ENCODE results near the gene DYSF. TPM values are rescaled to one million over a fixed set of nuclear protein-coding genes. Genes with fewer than 3 reads are reported as not detected.

DYSF gene
- polyA plus RNA-seq, 1 donor = 146 TPM

DNA sequence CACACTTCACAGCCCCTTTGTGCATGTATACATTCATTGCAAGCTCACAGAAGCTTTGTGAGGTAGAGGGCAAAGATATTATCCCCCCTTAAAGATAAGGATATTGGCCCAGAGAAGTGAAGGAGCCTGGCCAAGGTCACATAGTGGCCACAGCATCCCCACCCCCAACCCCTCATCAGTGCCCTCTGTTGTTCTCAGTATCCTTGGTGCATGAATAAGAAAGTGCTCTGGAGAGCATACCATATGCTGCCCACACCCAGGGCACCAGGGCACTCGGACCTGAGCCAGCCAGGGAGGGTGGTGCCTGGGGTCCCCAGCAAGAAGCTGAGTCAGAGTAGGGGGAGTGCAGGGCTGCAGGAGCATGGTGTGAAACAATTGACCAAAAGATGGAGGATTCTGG is 3.3 kb downstream of the DYSF start:
- DNase-seq (ENCODE audit: low read depth) = no peak

DNA sequence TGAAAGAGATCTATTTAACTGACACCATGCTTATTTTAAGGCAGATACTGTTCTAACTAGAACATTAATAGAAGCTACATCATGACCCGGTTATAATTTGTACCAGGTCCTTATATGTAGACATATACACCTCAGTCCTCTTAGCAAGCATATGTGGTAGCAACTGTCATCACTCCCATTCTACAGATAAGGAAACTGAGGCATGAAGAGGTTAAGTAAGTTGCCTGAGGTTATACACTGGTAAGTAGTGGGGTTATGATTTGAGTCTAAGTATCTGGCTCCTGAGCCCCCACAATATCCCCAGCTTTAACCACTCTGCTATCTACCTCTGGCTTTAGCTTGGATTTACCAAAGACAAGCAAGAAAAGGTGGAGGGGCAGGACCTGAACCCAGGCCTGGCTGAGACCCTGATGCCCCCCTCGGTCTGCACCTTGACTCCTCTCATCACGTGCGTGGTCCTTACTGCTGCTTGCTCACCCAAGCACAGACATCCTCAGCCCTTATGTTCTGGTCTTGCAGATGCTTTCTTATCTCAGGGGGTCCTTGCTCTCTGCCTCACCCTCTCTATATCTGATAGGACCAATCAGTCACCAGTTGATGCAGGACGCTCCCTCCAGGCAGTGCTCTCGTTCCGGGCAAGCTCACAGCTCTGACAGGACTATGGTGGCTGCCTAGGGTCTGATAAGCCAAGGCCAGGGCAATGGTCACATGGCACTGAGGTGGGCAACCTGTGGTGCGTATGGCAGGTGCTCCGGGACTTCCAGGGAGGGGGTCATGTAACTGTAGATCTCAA is 4.0 kb downstream of the DYSF start:
- DNase-seq (ENCODE audit: low read depth) = no peak

DNA sequence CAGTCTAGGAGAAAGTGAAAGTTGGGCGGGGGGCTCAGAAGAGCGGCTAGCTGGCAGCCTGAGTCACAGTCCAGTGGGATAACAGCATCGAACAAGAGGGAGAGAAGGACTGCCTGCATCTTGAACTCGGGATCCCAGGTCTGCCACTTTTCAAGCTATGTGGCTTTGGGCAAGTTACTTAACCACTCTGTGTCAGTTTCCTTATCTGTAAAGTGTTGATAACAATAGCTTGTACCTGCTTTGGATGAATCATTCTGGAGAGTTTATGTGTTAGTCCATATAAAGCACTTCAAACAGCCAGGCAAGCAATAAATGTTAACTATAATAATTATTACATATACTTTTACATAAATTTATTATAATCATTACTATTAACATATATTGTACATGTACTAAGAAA is 4.6 kb downstream of the DYSF start:
- no peak for DNase-seq (ENCODE audit: low read depth)

DNA sequence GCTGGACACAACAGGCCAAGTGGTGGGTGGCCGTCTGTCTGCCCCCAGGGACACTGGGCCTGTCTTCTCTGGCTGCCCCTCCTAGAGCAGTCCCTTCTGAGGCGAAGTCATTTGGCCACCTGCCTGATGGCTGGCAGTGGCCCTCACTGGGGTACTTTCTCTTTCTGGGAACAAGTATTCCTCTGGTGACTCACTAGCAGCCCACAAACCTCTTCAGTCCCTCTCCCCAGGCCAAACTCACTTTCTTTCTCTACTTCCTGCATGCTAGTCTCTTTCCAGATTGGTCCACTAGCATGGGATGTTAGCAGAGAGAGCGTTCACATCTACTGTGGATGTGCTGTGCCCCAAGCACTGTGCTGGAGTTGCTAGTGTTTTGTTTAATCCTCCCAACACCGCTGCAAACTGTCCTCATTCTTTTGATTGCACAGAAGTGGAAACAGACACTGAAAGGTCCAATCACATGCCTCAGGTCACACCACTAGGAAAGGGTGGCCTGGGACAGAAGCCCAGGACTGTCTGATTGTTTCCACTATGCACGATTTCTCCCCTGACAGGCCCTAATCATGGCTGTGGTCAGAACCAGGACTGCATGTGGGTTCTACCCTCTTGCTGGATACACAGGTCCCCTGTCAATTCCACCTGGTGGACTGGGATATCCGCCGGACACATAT is 5.2 kb downstream of the DYSF start:
- DNase-seq (ENCODE audit: low read depth) = no peak

DNA sequence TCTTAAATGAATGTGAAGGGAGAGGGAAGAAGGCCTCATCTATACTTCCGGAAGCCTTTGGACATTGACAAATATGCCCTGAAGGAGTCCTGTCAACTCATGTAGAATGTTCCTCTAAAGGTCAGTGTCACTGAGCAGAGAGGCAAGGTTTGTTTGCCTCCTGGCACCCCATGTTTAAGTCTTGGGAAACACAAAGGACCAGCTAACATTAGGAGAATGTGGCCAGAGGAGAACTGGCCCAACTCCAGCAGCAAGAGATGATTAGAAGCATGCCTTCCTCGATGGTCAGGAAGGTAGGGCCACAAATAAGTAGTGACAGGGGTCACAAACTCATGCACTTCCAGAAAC is 5.7 kb downstream of the DYSF start:
- DNase-seq (ENCODE audit: low read depth) = no peak

DNA sequence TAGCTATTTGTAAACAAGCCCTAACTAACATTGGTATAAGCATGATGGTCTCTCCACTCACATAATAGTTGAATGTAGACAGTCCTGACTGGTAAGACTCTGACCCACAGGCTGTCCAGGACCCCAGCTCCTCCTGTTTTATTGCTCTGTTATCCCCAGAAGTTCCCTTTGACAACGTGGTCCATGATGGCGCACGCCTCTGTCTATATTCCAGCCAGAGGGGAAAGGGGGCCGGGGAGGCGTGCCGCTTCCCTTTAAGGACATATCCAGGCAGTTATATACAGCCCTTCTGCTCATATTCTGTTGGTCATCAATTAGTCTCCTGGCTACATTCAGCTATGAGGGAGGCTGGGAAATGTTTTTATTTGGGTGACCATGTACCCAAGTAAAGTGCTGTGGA is 6.7 kb downstream of the DYSF start:
- DNase-seq (ENCODE audit: low read depth) = no peak

DNA sequence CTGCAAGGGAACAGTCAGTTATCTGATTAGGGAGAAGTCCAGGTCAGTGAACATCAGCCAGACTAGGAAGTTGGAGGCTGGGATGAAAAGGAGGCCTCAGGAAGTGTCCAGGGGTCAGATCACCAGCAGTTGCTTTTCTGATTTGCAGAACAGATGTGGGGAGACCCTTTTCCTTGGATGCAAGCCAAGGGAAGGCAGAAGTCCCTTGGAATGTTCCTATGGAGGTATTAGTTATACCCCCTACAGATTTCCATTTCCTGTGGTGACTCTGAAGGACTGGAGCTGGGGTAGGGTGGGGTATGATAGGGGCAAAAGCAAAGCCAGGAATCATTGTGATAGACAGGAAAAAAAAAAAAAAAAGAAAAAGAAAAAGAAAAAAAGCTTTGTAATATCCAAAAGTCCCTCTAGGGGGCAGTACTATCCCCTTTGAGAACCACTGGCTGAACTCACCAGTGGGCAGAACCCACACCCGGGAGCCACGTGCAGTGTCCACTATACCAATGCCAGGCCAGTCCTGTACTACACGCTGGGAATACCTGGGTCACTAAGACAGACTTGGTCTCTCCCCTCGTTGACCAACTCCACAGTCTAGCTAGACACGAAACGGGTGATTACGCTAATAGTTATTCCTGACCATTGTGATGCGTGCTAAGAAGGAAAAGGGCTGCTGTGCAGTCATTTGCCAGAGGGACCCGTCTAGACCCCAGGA is 7.4 kb downstream of the DYSF start:
- no peak for DNase-seq (ENCODE audit: low read depth)

DNA sequence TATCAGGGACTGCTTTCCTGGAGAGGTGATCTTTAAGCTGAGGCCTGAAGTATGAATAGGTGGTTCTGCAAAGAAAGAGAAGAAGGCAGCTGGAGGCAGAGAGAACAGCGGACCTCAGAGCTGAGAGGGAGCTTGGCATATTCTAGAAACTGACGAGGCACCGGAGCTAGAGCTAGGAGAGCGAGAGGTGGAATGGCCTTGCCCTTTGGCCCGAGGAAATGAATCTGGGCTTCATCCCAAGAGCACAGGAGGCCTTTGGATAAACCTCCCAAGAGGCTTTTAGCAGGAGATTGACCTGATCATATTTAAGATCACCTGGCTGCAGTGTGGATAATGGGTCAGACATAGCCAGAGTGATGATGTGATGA is 7.9 kb downstream of the DYSF start:
- no peak for DNase-seq (ENCODE audit: low read depth)

DNA sequence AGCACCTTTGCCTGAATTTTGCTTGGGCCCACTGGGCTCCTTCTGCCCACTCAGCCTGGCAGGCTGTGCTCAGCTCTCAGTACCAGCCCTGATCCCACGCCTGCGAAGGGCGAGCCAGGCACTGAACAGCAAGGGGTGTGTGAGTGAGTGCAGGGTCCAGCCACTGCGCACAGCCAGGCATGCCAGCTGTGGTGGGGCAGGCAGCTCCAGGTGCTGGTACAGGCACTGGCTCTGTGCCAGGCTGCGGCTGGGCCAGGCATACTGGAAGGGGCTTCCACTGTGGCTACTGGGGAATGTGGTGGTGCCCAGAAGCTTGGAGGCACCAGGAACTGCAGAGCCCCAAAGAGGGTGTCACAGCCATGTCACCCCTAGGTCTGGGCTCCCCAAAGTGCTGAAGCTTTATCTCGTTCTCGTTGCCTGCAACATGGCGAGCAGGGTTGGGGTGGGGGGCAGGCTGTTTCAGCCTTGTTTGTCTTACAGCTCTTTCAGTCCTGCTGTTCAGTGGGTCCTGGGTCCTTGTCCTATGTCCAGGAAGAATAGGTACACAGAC is 8.8 kb downstream of the DYSF start:
- no peak for DNase-seq (ENCODE audit: low read depth)

DNA sequence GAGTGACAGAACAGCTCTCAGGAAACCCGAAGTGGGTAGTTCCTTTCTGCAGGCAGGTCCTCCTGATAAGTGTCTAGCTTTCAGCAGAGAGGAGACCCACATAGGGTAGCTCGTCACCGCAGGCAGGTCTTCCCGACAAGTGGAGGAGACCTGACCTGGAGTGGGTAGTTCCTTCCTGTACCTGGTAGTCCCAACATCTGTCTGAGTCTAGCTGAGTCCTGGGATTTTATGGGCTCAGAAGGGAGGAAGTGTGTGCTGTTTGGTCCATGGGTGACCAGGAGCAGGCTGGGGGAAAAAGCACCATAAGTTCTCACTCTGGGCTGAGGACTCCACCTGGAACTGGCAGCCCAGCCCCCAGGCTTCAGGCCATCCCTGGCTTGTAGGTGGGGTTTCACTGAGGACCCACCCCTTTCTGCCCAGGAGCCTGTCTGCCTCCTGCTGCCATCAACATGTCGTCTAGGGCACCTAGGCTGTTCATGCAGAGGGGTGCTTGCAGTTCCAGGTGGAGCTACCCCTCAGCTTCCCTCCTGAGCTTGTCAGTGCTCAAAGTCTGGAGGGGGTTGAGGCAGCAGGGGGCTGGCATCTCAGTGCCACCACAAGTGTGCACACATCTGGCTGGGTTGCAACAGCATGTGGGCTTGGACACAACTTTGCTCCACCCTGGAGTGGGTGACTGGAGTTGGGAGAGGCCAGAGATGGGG is 9.4 kb downstream of the DYSF start:
- no peak for DNase-seq (ENCODE audit: low read depth)

DNA sequence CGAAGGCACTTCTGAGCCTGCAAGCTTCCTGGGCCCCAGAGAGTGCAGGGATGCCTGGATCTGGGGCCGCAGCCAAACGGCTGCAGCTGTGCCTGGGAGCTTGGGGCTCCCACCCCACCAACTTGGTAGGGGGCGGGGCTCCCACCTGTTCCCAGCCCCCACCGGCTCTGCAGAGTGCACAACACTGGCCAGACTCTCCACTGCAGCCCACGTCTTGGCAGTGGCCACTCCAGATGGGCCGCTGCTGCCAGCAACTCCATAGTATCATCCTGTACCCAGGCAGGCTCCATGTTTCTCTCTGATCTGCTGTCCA is 9.9 kb downstream of the DYSF start:
- no peak for DNase-seq (ENCODE audit: low read depth)

DNA sequence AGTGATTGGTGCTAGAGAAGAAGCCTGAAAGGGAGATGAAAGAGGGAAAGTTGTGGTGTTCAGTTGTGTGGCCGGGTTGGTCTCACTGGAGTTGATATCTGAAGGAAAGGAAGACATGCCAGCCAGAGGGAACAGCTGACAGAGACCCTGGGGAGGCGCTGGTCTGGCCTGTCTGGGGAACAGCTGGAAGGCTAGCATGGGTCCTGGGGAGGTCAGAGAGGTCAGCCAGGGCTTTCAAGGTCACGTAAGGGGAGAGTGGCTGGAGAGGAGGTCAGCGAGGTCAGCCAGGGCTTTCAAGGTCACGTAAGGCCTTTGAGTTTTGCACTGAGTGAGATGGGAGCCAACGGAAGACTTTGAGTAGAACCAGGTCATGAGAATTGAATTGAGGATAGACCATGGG is 11.0 kb downstream of the DYSF start:
- no peak for DNase-seq (ENCODE audit: low read depth)

DNA sequence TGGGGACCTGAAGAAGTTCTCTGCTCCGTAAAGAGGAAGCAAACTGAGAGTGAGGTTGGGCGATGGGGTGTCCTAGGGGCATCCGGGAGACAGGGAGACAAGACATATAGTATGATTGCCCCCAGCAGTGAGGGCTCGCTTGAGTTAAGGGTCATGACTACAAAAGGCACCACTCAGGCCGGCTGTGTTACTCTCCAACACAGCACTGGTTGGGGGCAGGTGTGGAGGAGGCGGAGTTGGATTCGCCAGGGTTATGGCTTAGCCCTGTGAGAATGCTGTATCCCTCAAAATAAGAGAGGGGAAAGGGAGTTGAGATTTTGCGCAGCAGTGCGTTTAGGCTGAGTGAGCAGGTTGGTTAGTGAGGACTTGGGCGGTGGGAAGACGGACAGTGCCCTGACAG is 12.0 kb downstream of the DYSF start:
- no peak for DNase-seq (ENCODE audit: low read depth)

DNA sequence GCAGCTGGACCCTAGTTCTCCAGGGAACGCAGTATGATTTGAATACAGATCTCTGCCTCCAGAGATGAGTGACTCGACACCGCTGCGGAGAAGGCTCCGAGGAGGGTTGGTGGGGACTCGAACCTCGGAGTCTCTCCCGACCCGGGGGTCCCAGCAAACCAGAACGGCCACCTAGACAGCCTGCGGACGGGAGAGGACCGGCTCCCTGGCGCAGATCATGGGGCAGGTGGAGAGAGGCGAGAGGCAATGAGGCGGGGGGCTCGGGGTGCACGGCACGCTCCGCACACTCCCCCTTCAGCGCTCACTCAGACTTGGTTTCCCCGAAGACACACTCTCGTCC is 12.6 kb downstream of the DYSF start:
- DNase-seq (ENCODE audit: low read depth) = no peak

DNA sequence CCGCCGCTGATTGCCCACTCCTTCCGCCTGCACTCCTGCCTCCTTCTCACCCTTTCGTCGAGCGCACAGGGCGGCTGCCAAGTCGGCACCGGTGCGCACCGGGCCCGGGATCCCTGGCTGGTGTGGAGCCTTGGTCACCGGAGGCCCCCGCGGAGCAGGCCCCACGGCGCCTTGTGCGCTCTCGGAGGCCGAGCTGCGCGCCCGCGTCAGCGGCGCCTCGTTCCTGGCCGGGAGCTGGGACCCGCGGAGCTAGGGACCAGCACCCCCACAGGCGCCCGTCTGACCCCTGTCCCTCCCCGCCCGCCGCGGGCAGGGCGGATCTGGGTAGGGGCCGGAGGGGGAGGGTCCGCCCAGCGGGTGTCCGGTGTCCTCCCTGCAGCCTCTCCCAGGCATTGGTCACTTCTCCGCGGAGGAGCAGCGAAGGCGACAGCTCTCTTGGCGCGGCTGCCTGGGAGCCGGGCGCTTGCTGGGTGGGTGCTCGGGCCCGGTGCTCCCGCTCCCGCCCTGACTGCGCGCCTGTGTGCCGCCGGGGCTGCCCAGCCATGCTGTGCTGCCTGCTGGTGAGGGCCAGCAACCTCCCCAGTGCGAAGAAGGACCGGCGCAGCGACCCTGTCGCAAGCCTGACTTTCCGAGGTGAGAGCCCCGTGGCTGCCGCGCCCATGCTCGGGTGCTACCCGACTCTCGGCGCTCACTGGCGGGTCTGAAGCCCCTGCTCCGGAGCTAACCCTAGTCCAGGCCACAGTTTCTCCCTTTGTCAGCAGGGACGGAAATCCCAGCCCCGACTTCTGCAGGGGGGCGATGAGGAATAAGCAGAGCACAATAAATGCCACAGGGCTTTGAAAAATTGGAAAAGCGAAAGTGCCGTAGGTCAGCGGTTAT is 13.2 kb downstream of the DYSF start:
- DNase-seq (ENCODE audit: low read depth) = no peak

DNA sequence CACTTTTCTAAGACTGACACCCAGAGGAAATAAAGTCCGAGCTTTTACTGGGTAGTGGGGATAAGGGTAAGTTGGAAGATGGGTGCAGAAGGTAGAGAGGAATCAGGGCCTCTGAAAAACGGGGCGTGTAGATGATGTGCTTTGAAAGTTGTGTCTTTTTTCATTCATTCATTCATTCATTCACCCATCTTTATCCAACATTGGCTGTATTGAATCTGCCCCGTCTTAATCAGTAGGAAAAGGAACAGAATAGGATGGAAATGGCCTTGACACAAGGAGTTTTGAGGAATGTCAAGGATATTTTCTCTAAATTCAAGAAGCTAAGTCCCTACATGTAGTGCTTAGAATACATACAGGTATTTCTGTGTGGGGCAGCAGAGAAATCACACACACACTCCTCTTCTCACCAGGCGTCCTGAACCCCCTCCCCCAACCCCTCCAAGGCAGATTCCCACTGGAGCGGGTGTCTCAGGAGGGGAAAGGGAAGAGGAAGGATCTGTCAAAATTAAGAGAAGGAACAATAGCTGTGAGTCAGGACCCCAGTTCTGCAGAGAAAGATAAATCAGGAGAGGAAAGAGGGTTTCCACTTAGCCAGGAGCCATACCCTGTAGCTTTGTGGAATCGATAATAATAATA is 13.9 kb downstream of the DYSF start:
- DNase-seq (ENCODE audit: low read depth) = no peak

DNA sequence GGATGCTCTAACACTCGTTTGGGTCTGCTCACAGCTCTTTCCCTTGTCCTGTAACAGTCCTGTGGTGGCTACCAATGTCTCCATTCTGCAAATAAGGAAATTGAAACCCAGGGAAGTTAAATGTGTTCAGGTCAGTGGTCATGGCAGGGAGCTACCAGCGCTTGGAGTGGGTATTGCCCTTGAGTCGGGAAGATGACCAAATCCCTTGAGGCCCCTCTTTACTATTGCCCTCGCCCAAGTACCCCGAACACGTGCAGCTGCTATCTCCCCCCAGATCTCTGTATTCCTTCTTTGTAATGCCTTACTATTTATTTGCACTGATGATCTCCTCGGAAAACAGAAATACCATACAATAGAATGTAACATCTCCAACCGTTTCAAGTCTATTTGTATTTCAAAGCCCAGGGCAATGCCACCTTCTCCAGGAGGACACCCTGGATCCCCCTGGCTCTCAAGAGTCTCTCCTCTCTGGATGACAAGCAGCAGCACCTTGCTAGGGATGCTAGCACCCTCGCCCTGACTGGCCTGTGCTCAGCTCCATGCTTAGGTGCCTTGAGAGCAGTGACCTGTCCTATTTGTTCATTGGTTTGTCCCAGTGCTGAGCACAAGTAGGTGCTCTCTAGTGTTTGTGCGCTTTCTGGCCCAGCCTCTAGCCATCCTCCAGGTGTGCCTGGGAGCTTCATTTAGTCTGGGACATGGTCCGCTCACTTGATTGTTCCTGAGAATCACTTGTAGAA is 15.1 kb downstream of the DYSF start:
- no peak for DNase-seq (ENCODE audit: low read depth)

DNA sequence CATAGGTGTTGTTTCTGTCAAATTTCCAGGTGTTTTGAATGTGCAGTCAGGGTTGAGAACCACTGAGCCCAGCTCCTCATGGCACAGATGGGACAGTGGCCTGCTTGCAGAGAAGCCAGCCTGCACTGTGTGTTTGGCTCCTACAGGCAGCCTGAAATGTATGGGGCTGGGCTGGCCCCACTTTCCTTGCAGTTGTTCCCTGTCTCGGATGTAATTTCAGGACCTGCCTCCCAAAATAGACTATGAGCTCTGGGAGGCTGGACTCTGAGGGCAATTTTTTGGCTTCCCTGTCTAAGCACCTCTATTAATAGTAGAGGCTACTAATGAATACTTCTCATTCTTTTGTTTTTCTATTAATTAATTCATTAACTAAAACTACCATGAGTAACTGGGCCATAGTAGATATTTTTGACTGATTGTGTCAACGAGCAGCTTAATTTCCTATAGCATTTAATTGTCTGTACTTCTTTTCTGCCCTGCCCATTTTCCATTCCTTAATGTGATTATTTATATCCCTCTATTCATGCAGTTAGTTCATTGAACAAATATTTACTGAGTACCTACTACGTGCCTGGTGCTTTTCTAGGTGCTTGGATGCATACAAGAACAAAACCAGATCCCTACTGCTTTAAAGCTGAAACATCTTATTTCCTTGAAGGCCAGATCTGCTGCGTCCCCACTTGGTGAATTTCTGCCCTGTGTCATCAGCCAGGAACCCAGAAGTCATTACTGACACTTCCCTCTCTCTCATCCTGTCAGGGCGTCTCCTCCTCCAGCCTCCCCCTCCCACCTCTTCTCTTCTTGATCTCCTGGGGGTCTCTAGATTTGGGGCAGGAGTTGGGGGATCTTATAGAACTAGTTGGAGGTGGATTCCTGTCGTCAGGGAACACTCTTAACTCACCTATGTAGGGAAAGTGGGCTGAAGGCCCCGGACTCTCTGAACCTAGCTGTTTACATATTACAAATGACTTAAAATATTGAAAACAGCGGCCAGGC is 16.3 kb downstream of the DYSF start:
- no peak for DNase-seq (ENCODE audit: low read depth)

DNA sequence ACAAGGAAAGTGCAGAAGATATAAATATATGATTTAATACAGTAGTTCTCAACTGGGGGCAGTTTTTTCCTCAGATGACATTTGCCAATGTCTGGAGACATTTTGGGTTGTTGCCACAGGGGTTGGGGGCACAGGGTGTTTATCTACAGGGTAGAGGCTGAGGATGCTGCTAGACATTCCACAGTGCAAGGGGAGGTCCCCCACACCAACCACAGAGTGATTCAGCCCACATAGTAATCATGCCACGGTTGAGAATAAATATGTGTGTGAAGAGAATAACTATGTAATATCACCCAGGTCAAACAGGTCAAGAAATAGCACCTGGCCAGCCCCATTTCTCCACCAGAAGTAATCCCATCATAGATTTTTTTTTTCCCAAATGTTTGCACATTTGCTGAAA is 17.9 kb downstream of the DYSF start:
- DNase-seq (ENCODE audit: low read depth) = no peak

Data from forelimb muscle (tissue), 1 donor.